K562 (cell line): ENCODE results near the gene CLCN1. TPM values are rescaled to one million over a fixed set of nuclear protein-coding genes. Genes with fewer than 3 reads are reported as not detected.

Experiments
- ATAC-seq: fragments of 200-7000 bp; cut with Tn5 transposase; 3 replicates; pipeline ENCODE4 v1.9.1; 2020; ENCODE audit warnings: moderate library complexity
- BruUV-seq: library from RNA; stranded (reverse); fragments of 400-500 nt; replicated peaks from 2 replicates; lab custom pipeline; 2021; lab: Mats Ljungman, UMichigan
- CTCF ChIA-PET: fragments of 300-600 bp; formaldehyde crosslinking; extraction: SDS; loops from one replicate; lab custom pipeline; 2021; ENCODE audit warnings: low intra/inter-chr PET ratio; lab: Yijun Ruan, JAX
- POLR2A ChIA-PET: fragments of 300-600, 350-650 bp; sonication (Branson Sonifier 250); formaldehyde crosslinking; extraction: SDS; loops from one replicate; lab custom pipeline; 2021; ENCODE audit warnings: antibody characterized with exemption, inconsistent platforms; lab: Yijun Ruan, JAX
- DNase-seq, 4 experiments: peaks; one replicate each; pipeline versions ENCODE4 v3.0.0 to v3.0.0-alpha.2; 2011 to 2018; ENCODE audit warnings: low spot score in 3 of 4, mixed read lengths in 3 of 4; ENCODE audit errors: extremely low read depth in 1 of 4
- FAIRE-seq: peaks from 2 replicates; lab custom pipeline; 2011; peaks lifted over from hg19 to GRCh38; lab: Jason Lieb, UNC
- H2AFZ ChIP-seq: 2 replicates; pipeline ENCODE4 v1.6.0; 2011; ENCODE audit warnings: low read depth, low read length, control low read depth, inconsistent platforms
- H3K27ac ChIP-seq: fragments of 200-600 bp; 3 replicates; pipeline ENCODE4 v1.8.0; 2011; ENCODE audit warnings: low read depth, mild to moderate bottlenecking, control low read depth, inconsistent platforms, low read length, moderate library complexity, mixed read lengths; ENCODE audit errors: extremely low read depth
- H3K27me3 ChIP-seq, 2 experiments: fragments of 300-600 bp in 1 of 2; 2 replicates in 1 of 2; 3 replicates in 1 of 2; pipeline versions ENCODE4 v1.6.0 to v1.8.0; 2011; ENCODE audit warnings: inconsistent platforms in 2 of 2, low read length in 2 of 2, mild to moderate bottlenecking in 1 of 2, mixed read lengths in 1 of 2, moderate library complexity in 1 of 2; ENCODE audit not compliant: control insufficient read depth in 2 of 2, insufficient read depth in 2 of 2
- H3K36me3 ChIP-seq: fragments of 300-600 bp; 3 replicates; pipeline ENCODE4 v1.8.0; 2011; ENCODE audit warnings: mild to moderate bottlenecking, low read length, inconsistent platforms; ENCODE audit not compliant: control insufficient read depth, insufficient read depth
- H3K4me1 ChIP-seq, 2 experiments: fragments of 200-600 bp in 1 of 2; replicated peaks in 1 of 2; 2 replicates in 1 of 2; 3 replicates in 1 of 2; pipeline versions ENCODE4 v1.5.1 to v1.8.0; 2011; ENCODE audit warnings: inconsistent platforms in 2 of 2, low read length in 2 of 2, mild to moderate bottlenecking in 1 of 2, mixed read lengths in 1 of 2, moderate library complexity in 1 of 2; ENCODE audit not compliant: control insufficient read depth in 2 of 2, insufficient read depth in 2 of 2
- H3K4me2 ChIP-seq: 2 replicates; pipeline ENCODE4 v1.6.1; 2011; ENCODE audit warnings: low read length, control low read depth, inconsistent platforms, mixed read lengths; ENCODE audit not compliant: insufficient read depth
- H3K4me3 ChIP-seq: fragments of 200-600 bp; sonication (generic), shearing (Covaris generic); 2 replicates; pipeline ENCODE4 v1.5.1; 2016; ENCODE audit warnings: control low read depth, inconsistent platforms
- H3K79me2 ChIP-seq: fragments of 200-600 bp; 3 replicates; pipeline ENCODE4 v1.8.0; 2011; ENCODE audit warnings: low read length, inconsistent platforms; ENCODE audit not compliant: control insufficient read depth, insufficient read depth
- H3K9ac ChIP-seq, 2 experiments: 2 replicates each; pipeline versions ENCODE4 v1.6.0 to v1.6.1; 2011; ENCODE audit warnings: low read depth in 2 of 2, low read length in 2 of 2, control low read depth in 1 of 2, inconsistent platforms in 1 of 2, mild to moderate bottlenecking in 1 of 2, mixed read lengths in 1 of 2; ENCODE audit not compliant: insufficient read depth in 1 of 2
- H3K9me1 ChIP-seq: one replicate; pipeline ENCODE4 v1.6.0; 2011; ENCODE audit warnings: inconsistent platforms, mild to moderate bottlenecking, low read length, moderate library complexity; ENCODE audit not compliant: control insufficient read depth, insufficient read depth
- H3K9me3 ChIP-seq: replicated peaks from 2 replicates; pipeline ENCODE4 v1.5.1; 2011; ENCODE audit warnings: low read depth, low read length, inconsistent platforms; ENCODE audit not compliant: control insufficient read depth, insufficient read depth
- H4K20me1 ChIP-seq: replicated peaks from 2 replicates; pipeline ENCODE4 v1.6.1; 2011; ENCODE audit warnings: low read length, inconsistent platforms, mixed read lengths; ENCODE audit not compliant: control insufficient read depth, insufficient read depth
- FOSL1 ChIP-seq: fragments of 200-800 bp; sonication (Bioruptor generic); conservative IDR thresholded peaks from 2 replicates; pipeline ENCODE4 v1.6.1; 2016; ENCODE audit warnings: missing genetic modification characterization, missing compliant biosample characterization
- SP2 ChIP-seq: IDR thresholded peaks from 2 replicates; pipeline ENCODE4 v1.6.1; 2011; ENCODE audit warnings: mild to moderate bottlenecking, low read depth, low read length, moderate library complexity; ENCODE audit not compliant: poor library complexity, severe bottlenecking; ENCODE audit errors: extremely low read depth
- WGBS: fragments of 100-300 bp; shearing (Covaris generic); methylation state at CpG from one replicate; pipeline ENCODE4 v1.1.6; 2016; ENCODE audit warnings: low coverage, mixed read lengths; ENCODE audit not compliant: insufficient coverage; ENCODE audit errors: missing lambda C conversion rate; 5-methylcytosine and 5-hydroxymethylcytosine counted together
- in situ Hi-C: fragments of 300-500 bp; cut with MboI; formaldehyde crosslinking; loops from 4 replicates; pipeline ENCODE4 v1.15.0; 2018; ENCODE audit warnings: inconsistent platforms, mixed read lengths
- intact Hi-C: fragments of 100-400 bp; cut with micrococcal nuclease; formaldehyde crosslinking; loops from 2 replicates; pipeline ENCODE4 v1.14.2; 2022
- polyA plus RNA-seq, 8 experiments: library from polyadenylated mRNA; depleted of rRNA in 4 of 8; stranded (reverse) in 5 of 8; unstranded in 3 of 8; fragments of >200 nt; fragmentation: Nextera tagmentation in 2 of 8; fragmentation: Illumina TruSeq in 1 of 8; extraction: Ambion mirVana in 2 of 8; extraction: Trizol in 1 of 8; gene quantifications; 2 replicates each; pipeline versions ENCODE4 v1.2.1 to v1.2.3, GENCODE V29; 2011 to 2014; ENCODE audit warnings: inconsistent platforms in 1 of 8, missing spikeins in 1 of 8
- total RNA-seq, 7 experiments: library from RNA; depleted of rRNA in 6 of 7; stranded (reverse); fragments of >200 nt in 6 of 7; fragmentation: Illumina TruSeq in 2 of 7; extraction: Trizol in 2 of 7; gene quantifications; 2 replicates each; pipeline versions ENCODE4 v1.2.1 to v1.2.3, GENCODE V29; 2011 to 2021; ENCODE audit warnings: low replicate concordance in 1 of 7
- TF ChIP-seq, protein P1 (sequence below), 3 experiments: IDR thresholded peaks in 2 of 3; conservative IDR thresholded peaks in 1 of 3; 2 replicates each; pipeline ENCODE4 v1.5.1; 2011 to 2012; ENCODE audit warnings: low read length in 3 of 3, mild to moderate bottlenecking in 3 of 3, control low read depth in 2 of 3, improper control_type of control experiment in 1 of 3, inconsistent platforms in 1 of 3, low read depth in 1 of 3, mixed read lengths in 1 of 3, moderate library complexity in 1 of 3; ENCODE audit not compliant: insufficient read depth in 2 of 3

Gene CLCN1
- total and polyA plus RNA-seq, 9 of the 15 experiments (the other 6 are each of a cell fraction or from before 2014, with no cell fraction given): 0.01 to 0.11 (median 0.04) TPM; not detected in 4

DNA sequence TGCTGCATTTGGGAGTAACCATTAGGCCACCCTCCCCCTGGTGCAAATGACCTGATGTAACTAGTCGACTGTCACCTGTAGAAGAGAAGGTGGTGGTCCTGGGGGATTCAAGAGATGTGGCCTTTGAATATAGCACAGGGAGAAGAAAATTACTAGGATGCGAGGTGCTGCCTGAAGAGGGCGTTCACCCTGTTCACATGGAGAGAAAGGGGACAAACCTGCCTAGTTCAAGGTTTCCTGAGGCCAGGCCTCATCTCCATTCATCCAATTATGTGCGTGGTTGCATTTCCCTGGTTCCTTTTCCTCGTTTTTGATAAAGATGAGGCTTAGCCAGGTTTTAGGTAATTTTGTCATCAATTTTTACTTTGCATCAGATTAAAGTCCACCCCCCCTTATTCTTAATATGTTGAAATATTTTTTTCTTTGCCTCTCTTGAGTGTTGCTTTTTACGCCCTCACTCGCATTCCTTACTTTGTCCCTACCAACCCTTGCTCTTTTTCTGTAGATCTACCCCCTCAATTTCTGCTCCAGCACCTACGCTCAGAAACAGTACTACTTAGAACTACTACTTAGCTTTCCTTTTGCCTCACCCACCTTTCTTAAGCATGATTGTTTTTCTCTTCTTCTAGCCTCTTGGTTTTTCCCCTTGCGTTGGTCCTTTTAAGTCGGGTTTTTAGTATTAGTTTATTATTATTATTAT lies 13.7 kb downstream of the CLCN1 start (continued):
- TF ChIP-seq, protein P1, sequence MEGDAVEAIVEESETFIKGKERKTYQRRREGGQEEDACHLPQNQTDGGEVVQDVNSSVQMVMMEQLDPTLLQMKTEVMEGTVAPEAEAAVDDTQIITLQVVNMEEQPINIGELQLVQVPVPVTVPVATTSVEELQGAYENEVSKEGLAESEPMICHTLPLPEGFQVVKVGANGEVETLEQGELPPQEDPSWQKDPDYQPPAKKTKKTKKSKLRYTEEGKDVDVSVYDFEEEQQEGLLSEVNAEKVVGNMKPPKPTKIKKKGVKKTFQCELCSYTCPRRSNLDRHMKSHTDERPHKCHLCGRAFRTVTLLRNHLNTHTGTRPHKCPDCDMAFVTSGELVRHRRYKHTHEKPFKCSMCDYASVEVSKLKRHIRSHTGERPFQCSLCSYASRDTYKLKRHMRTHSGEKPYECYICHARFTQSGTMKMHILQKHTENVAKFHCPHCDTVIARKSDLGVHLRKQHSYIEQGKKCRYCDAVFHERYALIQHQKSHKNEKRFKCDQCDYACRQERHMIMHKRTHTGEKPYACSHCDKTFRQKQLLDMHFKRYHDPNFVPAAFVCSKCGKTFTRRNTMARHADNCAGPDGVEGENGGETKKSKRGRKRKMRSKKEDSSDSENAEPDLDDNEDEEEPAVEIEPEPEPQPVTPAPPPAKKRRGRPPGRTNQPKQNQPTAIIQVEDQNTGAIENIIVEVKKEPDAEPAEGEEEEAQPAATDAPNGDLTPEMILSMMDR (IDR thresholded peaks at IDR 0.05 in 2 of 3, conservative IDR thresholded peaks at IDR 0.05 in 1 of 3; ENCODE audit: insufficient read depth in 2 of 3, low read depth in 1 of 3, low read length in 3 of 3): peak; percentile 42 to 57 (median 47)

DNA sequence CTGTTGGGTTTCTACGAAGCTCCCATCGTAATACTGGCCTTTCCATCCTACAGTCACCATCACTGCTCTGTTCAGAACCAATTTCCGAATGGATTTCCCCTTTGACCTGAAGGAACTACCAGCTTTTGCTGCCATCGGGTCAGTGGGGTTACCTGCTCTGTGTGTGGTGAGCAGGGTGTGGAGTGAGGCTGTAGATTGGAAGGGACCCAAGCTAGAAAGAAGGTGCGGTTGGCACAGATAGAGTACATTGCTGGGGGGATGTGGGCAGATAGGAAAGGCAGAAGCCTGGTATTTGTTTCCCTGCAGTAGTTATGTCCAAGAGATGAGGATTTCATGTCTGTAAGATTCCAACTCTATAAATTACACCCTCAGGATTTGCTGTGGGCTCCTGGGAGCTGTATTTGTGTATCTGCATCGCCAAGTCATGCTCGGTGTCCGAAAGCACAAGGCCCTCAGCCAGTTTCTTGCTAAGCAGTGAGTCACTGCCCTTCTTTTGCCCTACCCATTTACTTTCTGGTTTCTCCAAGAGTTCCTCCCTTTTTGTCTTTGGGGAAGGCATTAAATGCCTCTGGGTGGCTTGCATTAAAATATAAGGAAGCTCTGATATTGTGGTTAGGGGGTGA lies 15.4 kb downstream of the CLCN1 start:
- Histone ChIP-seq H4K20me1 (no peaks in the 10 kb centered on the region), H3K9me3 (no peaks in the 10 kb centered on the region), H3K27ac (no peak overlapping the region), H3K36me3 (no peaks in the 10 kb centered on the region), H2AFZ (no peak overlapping the region), H3K9me1 (no peaks in the 10 kb centered on the region)
- POLR2A ChIA-PET: interaction anchor here (0.8 kb wide), 1 partner anchor 49 kb away, joined by 3 read pairs; no protein-coding TSS in a partner anchor
- BruUV-seq: no TSS peak
- no peak for ATAC-seq
- TF ChIP-seq FOSL1 (tag): peak; percentile 76
- no peak for TF ChIP-seq SP2
- TF ChIP-seq, all 486 proteins: peak for 1
- under 1% methylated on average over 8 of the region's 8 CpGs for WGBS
- intact Hi-C loops: no loop called here
- H3K79me2 ChIP-seq: no peaks in the 10 kb centered on the region
- peaks cover 39 to 71% of the 10 kb centered on the region in 2 experiments for H3K27me3 ChIP-seq
- no peak overlapping the region for H3K4me2 ChIP-seq
- DNase-seq (no peak), FAIRE-seq (no peak)
- H3K4me3 ChIP-seq: no peak overlapping the region
- CTCF ChIA-PET: no interaction called here
- H3K4me1 ChIP-seq: no peaks in the 10 kb centered on the region
- H3K9ac ChIP-seq: no peak overlapping the region
- in situ Hi-C loops: no loop called here
